DND-41 (cell line): ENCODE measurements around the gene CLUH.

ENCODE experiments used
- ATAC-seq: fragments of 200-7000 bp; cut with Tn5 transposase; 3 replicates; pipeline ENCODE4 v1.9.1; 2021; ENCODE audit warnings: low read depth; ENCODE audit not compliant: insufficient read depth
- DNase-seq: peaks from one replicate; pipeline ENCODE4 v3.0.0-alpha.2; 2020
- H2AFZ ChIP-seq: 2 replicates; pipeline ENCODE4 v1.6.0; 2012; ENCODE audit warnings: low read depth, low read length
- H3K27ac ChIP-seq: 2 replicates; pipeline ENCODE4 v1.5.1; 2012; ENCODE audit warnings: low read length, inconsistent platforms
- H3K27me3 ChIP-seq: fragments of 200-600 bp; sonication (generic); 2 replicates; pipeline ENCODE4 v1.6.0; 2012; ENCODE audit warnings: low read length, mild to moderate bottlenecking, inconsistent platforms; ENCODE audit not compliant: insufficient read depth, poor library complexity
- H3K36me3 ChIP-seq: 2 replicates; pipeline ENCODE4 v1.5.1; 2012; ENCODE audit warnings: low read length, inconsistent platforms; ENCODE audit not compliant: insufficient read depth
- H3K4me1 ChIP-seq: 2 replicates; pipeline ENCODE4 v1.5.1; 2012; ENCODE audit warnings: mild to moderate bottlenecking, low read length; ENCODE audit not compliant: insufficient read depth
- H3K4me2 ChIP-seq: 2 replicates; pipeline ENCODE4 v1.6.0; 2012; ENCODE audit warnings: mild to moderate bottlenecking, moderate library complexity, low read length, inconsistent platforms; ENCODE audit not compliant: insufficient read depth
- H3K4me3 ChIP-seq, 2 experiments: fragments of 200-600 bp in 1 of 2; shearing (Covaris generic) in 1 of 2; 2 replicates each; pipeline ENCODE4 v1.5.1; 2012 to 2016; ENCODE audit warnings: inconsistent platforms in 2 of 2, low read length in 2 of 2, mild to moderate bottlenecking in 2 of 2, low read depth in 1 of 2, moderate library complexity in 1 of 2
- H3K79me2 ChIP-seq: 2 replicates; pipeline ENCODE4 v1.6.0; 2012; ENCODE audit warnings: low read length, inconsistent platforms; ENCODE audit not compliant: insufficient read depth
- H3K9ac ChIP-seq: 2 replicates; pipeline ENCODE4 v1.6.0; 2012; ENCODE audit warnings: low read depth, mild to moderate bottlenecking, inconsistent platforms, low read length, moderate library complexity
- H3K9me3 ChIP-seq: 2 replicates; pipeline ENCODE4 v1.5.1; 2012; ENCODE audit warnings: low read length, moderate library complexity, mild to moderate bottlenecking, inconsistent platforms; ENCODE audit not compliant: insufficient read depth, severe bottlenecking
- H4K20me1 ChIP-seq: 2 replicates; pipeline ENCODE4 v1.6.0; 2012; ENCODE audit warnings: low read length; ENCODE audit not compliant: insufficient read depth
- EZH2 ChIP-seq: IDR thresholded peaks from 3 replicates; pipeline ENCODE4 v1.6.1; 2012; ENCODE audit warnings: borderline replicate concordance, low read depth, mild to moderate bottlenecking, moderate library complexity, low read length, inconsistent platforms; ENCODE audit not compliant: severe bottlenecking
- TF ChIP-seq, protein P1 (sequence below): IDR thresholded peaks from 2 replicates; pipeline ENCODE4 v1.5.1; 2012; ENCODE audit warnings: borderline replicate concordance, low read length, moderate library complexity, mild to moderate bottlenecking; ENCODE audit not compliant: poor library complexity, severe bottlenecking; ENCODE audit errors: extremely low read depth

Gene CLUH

DNA sequence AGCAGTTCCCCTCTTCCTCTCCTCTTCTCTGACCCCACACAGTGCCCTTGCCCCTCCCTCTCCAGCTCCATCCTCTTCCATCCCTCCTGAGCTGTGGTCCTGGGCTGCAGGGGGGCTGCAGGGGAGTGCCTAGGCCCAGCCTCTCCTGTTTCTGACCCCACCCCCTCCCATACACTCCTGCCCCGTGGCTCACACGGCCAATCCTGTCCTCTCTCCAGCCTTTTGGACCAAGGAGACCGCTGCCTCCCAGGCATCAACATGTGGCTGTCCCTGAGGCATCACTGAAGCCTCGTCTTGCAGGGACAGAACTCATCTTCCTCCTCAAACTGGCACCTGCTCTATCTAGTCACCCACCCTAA lies 6.7 kb downstream of the CLUH start:
- H3K36me3 ChIP-seq: peaks cover 57% of the 10 kb centered on the region
- no peak for DNase-seq
- H3K27me3 ChIP-seq: no peaks in the 10 kb centered on the region
- H3K27ac ChIP-seq: no peak overlapping the region
- no peak for ATAC-seq
- no peaks in the 10 kb centered on the region for H3K9me3 ChIP-seq
- H3K4me3 ChIP-seq: no peak overlapping the region
- H3K4me2 ChIP-seq: no peak overlapping the region
- no peak overlapping the region for H2AFZ ChIP-seq
- H3K79me2 ChIP-seq: peaks cover 62% of the 10 kb centered on the region
- peaks cover 28% of the 10 kb centered on the region for H3K4me1 ChIP-seq
- no peak overlapping the region for H3K9ac ChIP-seq
- TF ChIP-seq, protein P1, sequence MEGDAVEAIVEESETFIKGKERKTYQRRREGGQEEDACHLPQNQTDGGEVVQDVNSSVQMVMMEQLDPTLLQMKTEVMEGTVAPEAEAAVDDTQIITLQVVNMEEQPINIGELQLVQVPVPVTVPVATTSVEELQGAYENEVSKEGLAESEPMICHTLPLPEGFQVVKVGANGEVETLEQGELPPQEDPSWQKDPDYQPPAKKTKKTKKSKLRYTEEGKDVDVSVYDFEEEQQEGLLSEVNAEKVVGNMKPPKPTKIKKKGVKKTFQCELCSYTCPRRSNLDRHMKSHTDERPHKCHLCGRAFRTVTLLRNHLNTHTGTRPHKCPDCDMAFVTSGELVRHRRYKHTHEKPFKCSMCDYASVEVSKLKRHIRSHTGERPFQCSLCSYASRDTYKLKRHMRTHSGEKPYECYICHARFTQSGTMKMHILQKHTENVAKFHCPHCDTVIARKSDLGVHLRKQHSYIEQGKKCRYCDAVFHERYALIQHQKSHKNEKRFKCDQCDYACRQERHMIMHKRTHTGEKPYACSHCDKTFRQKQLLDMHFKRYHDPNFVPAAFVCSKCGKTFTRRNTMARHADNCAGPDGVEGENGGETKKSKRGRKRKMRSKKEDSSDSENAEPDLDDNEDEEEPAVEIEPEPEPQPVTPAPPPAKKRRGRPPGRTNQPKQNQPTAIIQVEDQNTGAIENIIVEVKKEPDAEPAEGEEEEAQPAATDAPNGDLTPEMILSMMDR: no peak
- TF ChIP-seq EZH2: no peak
- peaks cover 74% of the 10 kb centered on the region for H4K20me1 ChIP-seq

DNA sequence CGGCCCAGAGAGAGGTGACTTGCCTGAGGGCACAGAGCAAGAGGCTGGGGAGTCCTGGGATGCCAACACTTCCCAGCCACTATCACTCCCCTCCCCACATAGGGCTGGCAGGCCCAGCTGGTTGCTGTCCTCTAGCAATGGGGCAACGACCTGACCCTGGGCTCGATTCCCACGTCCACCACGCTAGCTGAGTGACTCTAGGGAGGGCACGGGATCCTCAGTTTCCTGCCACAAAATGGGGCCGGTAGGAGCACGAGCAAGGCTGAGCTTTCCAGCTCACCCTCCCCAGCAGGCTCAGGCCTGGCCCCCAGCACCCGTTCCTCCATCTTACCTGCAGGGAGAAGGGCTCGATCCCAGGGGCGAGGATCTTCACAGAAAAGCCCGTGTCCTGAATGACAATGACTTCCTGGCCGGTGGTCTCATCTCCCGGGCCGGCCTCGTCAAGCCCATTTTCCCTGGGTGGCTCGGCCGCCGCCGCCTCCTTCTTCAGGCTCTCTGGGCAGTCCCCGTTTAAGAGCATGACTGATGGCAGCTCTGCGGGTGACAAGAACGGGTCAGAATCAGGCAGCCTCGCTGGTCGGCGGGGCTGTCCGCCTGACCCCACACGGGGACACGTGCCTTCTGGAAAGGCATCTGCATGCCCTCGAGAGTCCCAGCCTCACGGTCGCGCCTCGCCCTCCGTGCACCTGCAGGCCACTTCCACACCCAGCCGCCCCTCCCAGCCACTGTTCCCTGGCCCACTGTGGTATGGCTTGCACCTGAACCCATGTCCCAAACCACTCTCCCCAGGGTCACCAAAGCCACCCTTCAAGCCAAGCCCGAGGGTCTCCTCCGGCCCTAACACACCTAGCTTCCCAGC lies 7.3 kb downstream of the CLUH start:
- H3K9me3 ChIP-seq: no peaks in the 10 kb centered on the region
- no peak overlapping the region for H2AFZ ChIP-seq
- peaks cover 22% of the 10 kb centered on the region for H3K4me1 ChIP-seq
- peaks cover 68% of the 10 kb centered on the region for H4K20me1 ChIP-seq
- H3K9ac ChIP-seq: no peak overlapping the region
- no peak for DNase-seq
- no peak overlapping the region for H3K4me2 ChIP-seq
- H3K27me3 ChIP-seq: no peaks in the 10 kb centered on the region
- no peak for ATAC-seq
- peaks cover 56% of the 10 kb centered on the region for H3K79me2 ChIP-seq
- H3K27ac ChIP-seq: no peak overlapping the region
- peaks cover 59% of the 10 kb centered on the region for H3K36me3 ChIP-seq
- no peak overlapping the region for H3K4me3 ChIP-seq
- TF ChIP-seq, protein P1: no peak
- TF ChIP-seq EZH2: no peak

- DNase-seq: no peak
- no peak for ATAC-seq
Measured at GRCh38 chr17:2703606-2704005, 8.0 kb downstream of the CLUH start.

More at GRCh38 chr17:2703606-2704005, 8.0 kb downstream of the CLUH start:
- peaks cover 15% of the 10 kb centered on the region for H3K4me1 ChIP-seq
- H3K27me3 ChIP-seq: no peaks in the 10 kb centered on the region
- no peak overlapping the region for H3K9ac ChIP-seq
- H3K4me2 ChIP-seq: no peak overlapping the region
- no peak overlapping the region for H3K4me3 ChIP-seq
- H2AFZ ChIP-seq: no peak overlapping the region
- no peak overlapping the region for H3K27ac ChIP-seq
- TF ChIP-seq EZH2: no peak
- TF ChIP-seq, protein P1: no peak
- H4K20me1 ChIP-seq: peaks cover 62% of the 10 kb centered on the region
- H3K36me3 ChIP-seq: peaks cover 64% of the 10 kb centered on the region
- H3K79me2 ChIP-seq: peaks cover 50% of the 10 kb centered on the region
- H3K9me3 ChIP-seq: no peaks in the 10 kb centered on the region
